GM12878 (cell line): ENCODE measurements around the gene CTXND1.

Source experiments
- CEBPZ ChIP-seq: fragments of 150-350 bp; IDR thresholded peaks from 2 replicates; pipeline ENCODE4 v1.6.1; 2016; ENCODE audit warnings: low read depth, low read length
- CTCF ChIP-seq, 3 experiments: IDR thresholded peaks in 2 of 3; conservative IDR thresholded peaks in 1 of 3; 2 replicates each; pipeline ENCODE4 v1.5.1; 2011; ENCODE audit warnings: low read depth in 3 of 3, low read length in 3 of 3, mild to moderate bottlenecking in 3 of 3, control low read depth in 2 of 3, moderate library complexity in 2 of 3, inconsistent platforms in 1 of 3, mixed read lengths in 1 of 3; ENCODE audit not compliant: control insufficient read depth in 2 of 3, insufficient read depth in 1 of 3; ENCODE audit errors: extremely low read depth in 1 of 3
- EGR1 ChIP-seq, 2 experiments: IDR thresholded peaks; 1 replicate in 1 of 2; 2 replicates in 1 of 2; pipeline ENCODE4 v1.6.1; 2011 to 2012; ENCODE audit warnings: low read depth in 2 of 2, low read length in 2 of 2, borderline replicate concordance in 1 of 2, mild to moderate bottlenecking in 1 of 2, moderate library complexity in 1 of 2
- EP300 ChIP-seq, 2 experiments: fragments of 150-350 bp in 1 of 2; IDR thresholded peaks; 2 replicates each; pipeline ENCODE4 v1.6.1; 2011 to 2012; ENCODE audit warnings: low read depth in 2 of 2, low read length in 2 of 2, borderline replicate concordance in 1 of 2, improper control_type of control experiment in 1 of 2, inconsistent platforms in 1 of 2; ENCODE audit not compliant: control insufficient read depth in 1 of 2
- EZH2 ChIP-seq: IDR thresholded peaks from 2 replicates; pipeline ENCODE4 v1.6.1; 2012; ENCODE audit warnings: low read depth, mild to moderate bottlenecking, control low read depth, inconsistent platforms, low read length, borderline replicate concordance; ENCODE audit not compliant: control insufficient read depth
- FOXM1 ChIP-seq: IDR thresholded peaks from 2 replicates; pipeline ENCODE4 v1.6.1; 2012; ENCODE audit warnings: low read depth, mild to moderate bottlenecking, inconsistent platforms, low read length, moderate library complexity
- IRF3 ChIP-seq: fragments of 450-650 bp; IDR thresholded peaks from 2 replicates; pipeline ENCODE4 v1.6.1; 2014; ENCODE audit warnings: mild to moderate bottlenecking
- JUND ChIP-seq: IDR thresholded peaks from 2 replicates; pipeline ENCODE4 v1.6.1; 2012; ENCODE audit warnings: low read depth, mild to moderate bottlenecking, low read length, improper control_type of control experiment, moderate library complexity
- PBX3 ChIP-seq: IDR thresholded peaks from 2 replicates; pipeline ENCODE4 v1.6.1; 2011; ENCODE audit warnings: mild to moderate bottlenecking, low read depth, low read length, moderate library complexity; ENCODE audit not compliant: insufficient replicate concordance
- POLR2AphosphoS5 ChIP-seq: IDR thresholded peaks from 2 replicates; pipeline ENCODE4 v1.6.1; 2011; ENCODE audit warnings: mild to moderate bottlenecking, low read length, inconsistent platforms
- RCOR1 ChIP-seq: conservative IDR thresholded peaks from 2 replicates; pipeline ENCODE4 v1.6.1; 2012; ENCODE audit warnings: low read depth, low read length, improper control_type of control experiment
- RFX5 ChIP-seq: IDR thresholded peaks from 2 replicates; pipeline ENCODE4 v1.6.1; 2011; ENCODE audit warnings: low read depth, low read length, improper control_type of control experiment
- TAF1 ChIP-seq: IDR thresholded peaks from 2 replicates; pipeline ENCODE4 v1.6.1; 2011; ENCODE audit warnings: mild to moderate bottlenecking, low read depth, low read length, borderline replicate concordance
- ZBED1 ChIP-seq: IDR thresholded peaks from 2 replicates; pipeline ENCODE4 v1.6.1; 2016; ENCODE audit warnings: borderline replicate concordance

GRCh38 chr15:80155001-80155377 lies 97.0 kb downstream of the CTXND1 start:
- no peak for TF ChIP-seq PBX3
- no peak for TF ChIP-seq JUND
- TF ChIP-seq RFX5: no peak
- TF ChIP-seq CTCF (IDR thresholded peaks at IDR 0.05 in 2 of 3, conservative IDR thresholded peaks at IDR 0.05 in 1 of 3; ENCODE audit: control insufficient read depth in 2 of 3, extremely low read depth in 1 of 3, insufficient read depth in 1 of 3, low read depth in 3 of 3, low read length in 3 of 3): no peak
- TF ChIP-seq RCOR1: no peak
- TF ChIP-seq FOXM1: no peak
- TF ChIP-seq IRF3: no peak
- TF ChIP-seq TAF1: no peak
- TF ChIP-seq ZBED1: no peak
- no peak for TF ChIP-seq CEBPZ
- TF ChIP-seq EGR1 (IDR thresholded peaks at IDR 0.05; ENCODE audit: borderline replicate concordance in 1 of 2, low read depth in 2 of 2, low read length in 2 of 2): no peak
- TF ChIP-seq EZH2: no peak
- TF ChIP-seq EP300 (IDR thresholded peaks at IDR 0.05; ENCODE audit: borderline replicate concordance in 1 of 2, control insufficient read depth in 1 of 2, low read depth in 2 of 2, low read length in 2 of 2): no peak
- no peak for TF ChIP-seq POLR2AphosphoS5
